B cell (primary cell): ENCODE data around the gene ARHGAP45. TPM values are rescaled to one million over a fixed set of nuclear protein-coding genes. Genes with fewer than 3 reads are reported as not detected.

ENCODE experiments used
- ATAC-seq: fragments of 200-7000 bp; cut with Tn5 transposase; one replicate; pipeline ENCODE4 v1.10.0; 2021; ENCODE audit warnings: low read depth, mild to moderate bottlenecking, moderate number of reproducible peaks, moderate library complexity
- CTCF ChIA-PET: fragments of 350-600 bp; sonication (Branson Sonifier 250); formaldehyde crosslinking; loops from one replicate; lab custom pipeline; 2021; ENCODE audit warnings: antibody characterized with exemption, inconsistent platforms; lab: Charles Lee
- POLR2A ChIA-PET: fragments of 350-600 bp; sonication (Branson Sonifier 250); formaldehyde crosslinking; loops from one replicate; lab custom pipeline; 2021; ENCODE audit warnings: antibody characterized with exemption; lab: Charles Lee
- DNase-seq: peaks from one replicate; pipeline ENCODE4 v3.0.0; 2013
- H2AFZ ChIP-seq: 2 replicates; pipeline ENCODE4 v1.6.1; 2012; ENCODE audit warnings: mild to moderate bottlenecking, low read depth, low read length; ENCODE audit not compliant: insufficient read depth, poor library complexity, severe bottlenecking
- H3K27ac ChIP-seq, 2 donors: 1 replicate in 1 of 2; 2 replicates in 1 of 2; pipeline ENCODE4 v1.5.1; 2012 to 2013; ENCODE audit warnings: low read length in 2 of 2, mild to moderate bottlenecking in 2 of 2, moderate library complexity in 1 of 2
- H3K27me3 ChIP-seq, 4 experiments: fragments of 200-600 bp in 1 of 4; sonication (generic) in 1 of 4; replicated peaks in 1 of 4; 1 replicate in 2 of 4; 2 replicates in 2 of 4; pipeline versions ENCODE4 v1.6.1 to v1.7.0; 2013 to 2016; ENCODE audit warnings: low read length in 3 of 4, mild to moderate bottlenecking in 2 of 4, mixed read lengths in 1 of 4, moderate library complexity in 1 of 4; ENCODE audit not compliant: insufficient read depth in 4 of 4, control insufficient read depth in 3 of 4; ENCODE audit errors: control extremely low read depth in 1 of 4
- H3K36me3 ChIP-seq, 2 experiments: replicated peaks in 1 of 2; 1 replicate in 1 of 2; 2 replicates in 1 of 2; pipeline versions ENCODE4 v1.6.1 to v1.7.1; 2013; ENCODE audit warnings: low read length in 1 of 2; ENCODE audit not compliant: insufficient read depth in 2 of 2, control insufficient read depth in 1 of 2; ENCODE audit errors: control extremely low read depth in 1 of 2, extremely low read depth in 1 of 2
- H3K4me1 ChIP-seq, 2 donors: fragments of 200-600 bp in 1 of 2; sonication (generic) in 1 of 2; 1 replicate in 1 of 2; 2 replicates in 1 of 2; pipeline versions ENCODE4 v1.5.1 to v1.6.1; 2013 to 2017; ENCODE audit warnings: low read length in 2 of 2; ENCODE audit not compliant: control insufficient read depth in 2 of 2, insufficient read depth in 2 of 2
- H3K4me2 ChIP-seq: replicated peaks from 2 replicates; pipeline ENCODE3; 2012; ENCODE audit warnings: mild to moderate bottlenecking, low read depth, low read length; ENCODE audit not compliant: poor library complexity, severe bottlenecking
- H3K4me3 ChIP-seq, 5 experiments: fragments of 200-600 bp in 1 of 5; sonication (generic) in 1 of 5; 1 replicate in 3 of 5; 2 replicates in 2 of 5; pipeline versions ENCODE4 v1.5.1 to v1.7.0; 2011 to 2016; ENCODE audit warnings: low read length in 4 of 5, mild to moderate bottlenecking in 4 of 5, low read depth in 2 of 5, control low read depth in 1 of 5, moderate library complexity in 1 of 5; ENCODE audit not compliant: insufficient read depth in 1 of 5; ENCODE audit errors: control extremely low read depth in 1 of 5, extremely low read depth in 1 of 5
- H3K79me2 ChIP-seq: fragments of 200-600 bp; sonication (generic); one replicate; pipeline ENCODE4 v1.6.0; 2016; ENCODE audit warnings: low read length; ENCODE audit not compliant: control insufficient read depth, insufficient read depth
- H3K9ac ChIP-seq: fragments of 200-600 bp; sonication (generic); 2 replicates; pipeline ENCODE4 v1.6.1; 2017; ENCODE audit warnings: mild to moderate bottlenecking, low read length, moderate library complexity
- H3K9me3 ChIP-seq, 3 donors: one replicate each; pipeline versions ENCODE4 v1.6.1 to v1.7.1; 2013; ENCODE audit warnings: low read length in 2 of 3; ENCODE audit not compliant: control insufficient read depth in 2 of 3, insufficient read depth in 1 of 3; ENCODE audit errors: control extremely low read depth in 1 of 3
- H4K20me1 ChIP-seq: 2 replicates; pipeline ENCODE4 v1.6.0; 2012; ENCODE audit warnings: mild to moderate bottlenecking, low read length; ENCODE audit not compliant: insufficient read depth, control insufficient read depth, poor library complexity, severe bottlenecking
- H3K27ac Mint-ChIP-seq: one replicate; pipeline ENCODE4 v1.8.0; 2021; ENCODE audit warnings: mixed read lengths
- H3K27me3 Mint-ChIP-seq: one replicate; pipeline ENCODE4 v1.8.0; 2021; ENCODE audit warnings: mixed read lengths
- H3K4me1 Mint-ChIP-seq: one replicate; pipeline ENCODE4 v1.8.0; 2021; ENCODE audit warnings: mixed read lengths
- H3K4me3 Mint-ChIP-seq: one replicate; pipeline ENCODE4 v1.8.0; 2021; ENCODE audit warnings: mixed read lengths
- H3K9me3 Mint-ChIP-seq: one replicate; pipeline ENCODE4 v1.8.0; 2022; ENCODE audit warnings: mixed read lengths; ENCODE audit not compliant: insufficient read depth
- EZH2 ChIP-seq: IDR thresholded peaks from 2 replicates; pipeline ENCODE4 v1.6.1; 2012; ENCODE audit warnings: borderline replicate concordance, low read depth, mild to moderate bottlenecking, moderate library complexity, low read length; ENCODE audit not compliant: insufficient read depth, poor library complexity, severe bottlenecking
- WGBS: methylation state at CpG from one replicate; pipeline ENCODE4 v1.1.5; 2013; ENCODE audit warnings: missing lambda C conversion rate; ENCODE audit not compliant: insufficient coverage; 5-methylcytosine and 5-hydroxymethylcytosine counted together
- intact Hi-C: fragments of 100-400 bp; cut with micrococcal nuclease; formaldehyde crosslinking; loops from one replicate; pipeline ENCODE4 v1.10.0; 2022
- polyA plus RNA-seq: library from polyadenylated mRNA; depleted of rRNA; stranded (reverse); fragments of >200 nt; gene quantifications from 2 replicates; pipeline ENCODE4 v1.2.3, GENCODE V29; 2012
- total RNA-seq, 2 donors: library from RNA; stranded (reverse); fragments of 120-200 nt in 1 of 2; gene quantifications; 1 replicate in 1 of 2; 2 replicates in 1 of 2; pipeline versions ENCODE4 v1.2.3 to v1.2.4, GENCODE V29; 2013 to 2022
- TF ChIP-seq, protein P1 (sequence below): fragments of 200-600 bp; IDR thresholded peaks from one replicate; pipeline ENCODE4 v1.8.0; 2022; ENCODE audit warnings: antibody characterized with exemption, mild to moderate bottlenecking

Gene ARHGAP45
- total and polyA plus RNA-seq, 2 donors (not counting 1 experiment from before 2014, with no cell fraction given) = 488 to 490 TPM

DNA sequence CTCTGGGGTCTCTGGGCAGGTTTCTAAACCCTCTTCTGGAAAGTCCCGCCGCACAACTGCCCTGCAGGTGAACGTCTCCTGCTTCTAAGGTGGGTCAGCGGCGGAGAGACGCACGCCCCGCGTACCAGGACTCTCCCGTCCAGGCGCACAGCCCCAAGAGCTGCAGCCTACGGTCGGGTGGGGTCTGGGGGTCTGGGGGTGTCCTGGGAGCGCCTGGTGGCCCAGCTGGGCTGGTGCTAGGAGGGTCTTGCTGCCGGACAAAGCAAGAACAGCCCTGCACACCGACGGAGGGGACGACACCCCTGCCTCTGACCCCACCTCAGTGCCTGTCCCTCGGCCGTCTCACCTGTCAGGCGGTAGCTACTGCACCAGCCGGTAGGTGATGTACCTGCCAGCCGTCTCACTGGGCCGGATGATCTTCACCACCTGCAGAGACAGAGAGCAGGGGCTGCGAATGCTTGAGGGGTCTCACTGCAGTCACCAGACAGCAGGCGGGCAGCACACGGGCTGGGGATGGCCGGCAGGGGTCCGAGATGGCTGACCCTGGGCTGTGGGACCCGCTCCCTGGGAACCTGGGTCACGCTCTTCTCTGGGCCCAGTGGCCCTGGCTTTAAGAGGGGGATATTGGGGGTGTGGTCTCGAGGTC is 22.3 kb downstream of the ARHGAP45 start:
- no peaks in the 10 kb centered on the region for H3K9me3 ChIP-seq
- H3K4me3 Mint-ChIP-seq = no peak overlapping the region
- peaks cover 0 to 68% of the 10 kb centered on the region in 2 experiments for H3K36me3 ChIP-seq
- H3K27ac ChIP-seq = peak overlapping the region in 1 of 2 donors; percentile 82
- H3K9me3 Mint-ChIP-seq = no peaks in the 10 kb centered on the region
- H2AFZ ChIP-seq = no peak overlapping the region
- 89% methylated on average over 28 of the region's 32 CpGs for WGBS
- no peaks in the 10 kb centered on the region for H3K27me3 ChIP-seq
- H3K4me3 ChIP-seq = no peak overlapping the region
- ChIA-PET POLR2A (interaction anchor here (0.5 to 8.4 kb wide), 7 partner anchors 12 to 60 kb away, joined by 5 to 97 read pairs (median 11); partner anchors contain the start of genes ARHGAP45 and GPX4), CTCF (interaction anchor here (0.6 to 5.6 kb wide), 7 partner anchors 13 to 105 kb away, joined by 3 to 49 read pairs (median 10); partner anchors contain the start of genes ARHGAP45 and WDR18)
- H3K9ac ChIP-seq = no peak overlapping the region
- intact Hi-C loops = loop anchor here (2.0 kb wide), 1 partner anchor 20 kb away; no protein-coding TSS in a partner anchor
- ATAC-seq (no peak), DNase-seq (no peak)
- H3K27ac Mint-ChIP-seq = peak overlapping the region; percentile 91
- no peaks in the 10 kb centered on the region for H3K27me3 Mint-ChIP-seq
- peak overlapping the region; percentile 69 for H3K4me2 ChIP-seq
- no peak for TF ChIP-seq EZH2
- TF ChIP-seq, protein P1, sequence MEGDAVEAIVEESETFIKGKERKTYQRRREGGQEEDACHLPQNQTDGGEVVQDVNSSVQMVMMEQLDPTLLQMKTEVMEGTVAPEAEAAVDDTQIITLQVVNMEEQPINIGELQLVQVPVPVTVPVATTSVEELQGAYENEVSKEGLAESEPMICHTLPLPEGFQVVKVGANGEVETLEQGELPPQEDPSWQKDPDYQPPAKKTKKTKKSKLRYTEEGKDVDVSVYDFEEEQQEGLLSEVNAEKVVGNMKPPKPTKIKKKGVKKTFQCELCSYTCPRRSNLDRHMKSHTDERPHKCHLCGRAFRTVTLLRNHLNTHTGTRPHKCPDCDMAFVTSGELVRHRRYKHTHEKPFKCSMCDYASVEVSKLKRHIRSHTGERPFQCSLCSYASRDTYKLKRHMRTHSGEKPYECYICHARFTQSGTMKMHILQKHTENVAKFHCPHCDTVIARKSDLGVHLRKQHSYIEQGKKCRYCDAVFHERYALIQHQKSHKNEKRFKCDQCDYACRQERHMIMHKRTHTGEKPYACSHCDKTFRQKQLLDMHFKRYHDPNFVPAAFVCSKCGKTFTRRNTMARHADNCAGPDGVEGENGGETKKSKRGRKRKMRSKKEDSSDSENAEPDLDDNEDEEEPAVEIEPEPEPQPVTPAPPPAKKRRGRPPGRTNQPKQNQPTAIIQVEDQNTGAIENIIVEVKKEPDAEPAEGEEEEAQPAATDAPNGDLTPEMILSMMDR = no peak
- peaks cover 41% of the 10 kb centered on the region for H3K4me1 Mint-ChIP-seq
- H3K79me2 ChIP-seq = peaks cover 35% of the 10 kb centered on the region
- peaks cover 89% of the 10 kb centered on the region for H4K20me1 ChIP-seq
- peaks cover 36 to 42% of the 10 kb centered on the region in 2 donors for H3K4me1 ChIP-seq

DNA sequence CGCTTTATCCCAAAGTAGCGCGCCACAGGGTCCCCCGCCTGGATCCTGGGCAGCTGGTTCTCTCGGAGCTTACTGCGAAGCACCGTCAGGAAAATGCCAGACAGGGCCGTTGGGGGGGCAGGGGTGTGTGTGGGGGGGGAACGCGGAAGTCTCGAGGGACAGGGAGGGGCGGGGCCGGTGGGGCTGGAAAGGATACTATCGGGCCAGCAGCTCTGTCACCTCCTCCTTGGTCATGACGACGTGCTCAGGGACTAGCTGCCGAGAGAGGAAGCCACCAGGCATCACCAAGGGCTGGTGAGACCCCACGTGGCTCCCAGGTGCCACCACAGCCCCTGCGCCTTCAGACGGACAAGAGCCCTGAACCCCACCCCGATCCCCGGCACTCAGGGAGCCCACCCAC is 22.9 kb downstream of the ARHGAP45 start:
- Histone ChIP-seq H4K20me1 (peaks cover 89% of the 10 kb centered on the region), H3K9ac (no peak overlapping the region), H3K4me3 (no peak overlapping the region), H3K9me3 (no peaks in the 10 kb centered on the region), H2AFZ (no peak overlapping the region), H3K27me3 (no peaks in the 10 kb centered on the region), H3K79me2 (peaks cover 41% of the 10 kb centered on the region), H3K36me3 (peaks cover 0 to 62% of the 10 kb centered on the region in 2 experiments), H3K4me1 (peaks cover 38 to 46% of the 10 kb centered on the region in 2 donors), H3K27ac (no peak overlapping the region), H3K4me2 (no peak overlapping the region)
- Mint-ChIP-seq H3K27me3 (no peaks in the 10 kb centered on the region), H3K9me3 (no peaks in the 10 kb centered on the region), H3K4me3 (no peak overlapping the region), H3K4me1 (peaks cover 41% of the 10 kb centered on the region), H3K27ac (no peak overlapping the region)
- CTCF ChIA-PET = interaction anchor here (0.6 to 4.4 kb wide), 4 partner anchors 13 to 106 kb away, joined by 3 to 49 read pairs (median 6); partner anchors contain the start of gene WDR18
- DNase-seq (no peak), ATAC-seq (no peak)
- intact Hi-C loops = loop anchor here (2.0 kb wide), 1 partner anchor 21 kb away; no protein-coding TSS in a partner anchor
- POLR2A ChIA-PET = interaction anchor here (0.6 to 8.4 kb wide), 9 partner anchors 8 to 230 kb away, joined by 4 to 97 read pairs (median 8); partner anchors contain the start of genes ABCA7, ARHGAP45 and GPX4
- TF ChIP-seq, protein P1 = no peak
- no peak for TF ChIP-seq EZH2
- WGBS = 71% methylated on average over 10 of the region's 22 CpGs
